ENCODE measurements around the gene TMEM131.

The TMEM131 gene

GRCh38 chr2:97953853-97954252 lies 41.9 kb downstream of the TMEM131 start:
- no peak overlapping the region for H3K27ac ChIP-seq
- no peak for TF ChIP-seq CTCF (IDR thresholded peaks at IDR 0.05; ENCODE audit: low read depth, low read length)
- DNase-seq = no peak

GRCh38 chr2:97952357-97952756 lies 43.4 kb downstream of the TMEM131 start:
- H3K27ac ChIP-seq = no peak overlapping the region
- H3K36me3 ChIP-seq = no peaks in the 10 kb centered on the region
- H3K27me3 ChIP-seq (ENCODE audit: insufficient read depth, low read depth, severe bottlenecking) = no peaks in the 10 kb centered on the region
- TF ChIP-seq CTCF (IDR thresholded peaks at IDR 0.05; ENCODE audit: low read depth, low read length) = no peak
- DNase-seq = no peak
- no peak overlapping the region for H3K4me3 ChIP-seq (ENCODE audit: low read depth, low read length)
- no peaks in the 10 kb centered on the region for H3K9me3 ChIP-seq (ENCODE audit: severe bottlenecking)

More at GRCh38 chr2:97953853-97954252, 41.9 kb downstream of the TMEM131 start:
- no peaks in the 10 kb centered on the region for H3K9me3 ChIP-seq (ENCODE audit: severe bottlenecking)
- H3K36me3 ChIP-seq = no peaks in the 10 kb centered on the region
- no peaks in the 10 kb centered on the region for H3K27me3 ChIP-seq (ENCODE audit: insufficient read depth, low read depth, severe bottlenecking)
- H3K4me3 ChIP-seq (ENCODE audit: low read depth, low read length) = no peak overlapping the region

GRCh38 chr2:97951155-97951680 lies 44.5 kb downstream of the TMEM131 start:
- Histone ChIP-seq H3K9me3 (ENCODE audit: severe bottlenecking) (no peaks in the 10 kb centered on the region), H3K4me3 (ENCODE audit: low read depth, low read length) (no peak overlapping the region), H3K36me3 (no peaks in the 10 kb centered on the region), H3K27ac (no peak overlapping the region), H3K27me3 (ENCODE audit: insufficient read depth, low read depth, severe bottlenecking) (no peaks in the 10 kb centered on the region)
- no peak for TF ChIP-seq CTCF (IDR thresholded peaks at IDR 0.05; ENCODE audit: low read depth, low read length)
- DNase-seq = no peak

GRCh38 chr2:97950329-97951154 lies 45.2 kb downstream of the TMEM131 start:
- H3K9me3 ChIP-seq (ENCODE audit: severe bottlenecking) = no peaks in the 10 kb centered on the region
- no peaks in the 10 kb centered on the region for H3K27me3 ChIP-seq (ENCODE audit: insufficient read depth, low read depth, severe bottlenecking)
- no peaks in the 10 kb centered on the region for H3K36me3 ChIP-seq
- no peak for TF ChIP-seq CTCF (IDR thresholded peaks at IDR 0.05; ENCODE audit: low read depth, low read length)
- no peak for DNase-seq
- H3K27ac ChIP-seq = no peak overlapping the region
- no peak overlapping the region for H3K4me3 ChIP-seq (ENCODE audit: low read depth, low read length)

- H3K27me3 ChIP-seq (ENCODE audit: insufficient read depth, low read depth, severe bottlenecking) = no peaks in the 10 kb centered on the region
- no peak overlapping the region for H3K4me3 ChIP-seq (ENCODE audit: low read depth, low read length)
- H3K9me3 ChIP-seq (ENCODE audit: severe bottlenecking) = no peaks in the 10 kb centered on the region
- TF ChIP-seq CTCF (IDR thresholded peaks at IDR 0.05; ENCODE audit: low read depth, low read length) = no peak
- no peak for DNase-seq
- no peaks in the 10 kb centered on the region for H3K36me3 ChIP-seq
- H3K27ac ChIP-seq = no peak overlapping the region
Observed at GRCh38 chr2:97948926-97949325, 46.8 kb downstream of the TMEM131 start.
